HL-60/S4 treated with phorbol 12-myristate 13-acetate at 8.2 ng/mL for 4 days and 3 days (cell line): ENCODE results near the gene PTCRA.
"Not testable (repeated sequence)": the region's sequence is repeated elsewhere in the genome, so short reads cannot be mapped to it uniquely, and the experiment has no call there.

Experiments
- in situ Hi-C: fragments of 300-500 bp; cut with MboI; formaldehyde crosslinking; loops from 2 replicates; pipeline ENCODE4 v1.15.0; 2022; ENCODE audit warnings: low sequenced_read_pairs

Gene PTCRA

DNA sequence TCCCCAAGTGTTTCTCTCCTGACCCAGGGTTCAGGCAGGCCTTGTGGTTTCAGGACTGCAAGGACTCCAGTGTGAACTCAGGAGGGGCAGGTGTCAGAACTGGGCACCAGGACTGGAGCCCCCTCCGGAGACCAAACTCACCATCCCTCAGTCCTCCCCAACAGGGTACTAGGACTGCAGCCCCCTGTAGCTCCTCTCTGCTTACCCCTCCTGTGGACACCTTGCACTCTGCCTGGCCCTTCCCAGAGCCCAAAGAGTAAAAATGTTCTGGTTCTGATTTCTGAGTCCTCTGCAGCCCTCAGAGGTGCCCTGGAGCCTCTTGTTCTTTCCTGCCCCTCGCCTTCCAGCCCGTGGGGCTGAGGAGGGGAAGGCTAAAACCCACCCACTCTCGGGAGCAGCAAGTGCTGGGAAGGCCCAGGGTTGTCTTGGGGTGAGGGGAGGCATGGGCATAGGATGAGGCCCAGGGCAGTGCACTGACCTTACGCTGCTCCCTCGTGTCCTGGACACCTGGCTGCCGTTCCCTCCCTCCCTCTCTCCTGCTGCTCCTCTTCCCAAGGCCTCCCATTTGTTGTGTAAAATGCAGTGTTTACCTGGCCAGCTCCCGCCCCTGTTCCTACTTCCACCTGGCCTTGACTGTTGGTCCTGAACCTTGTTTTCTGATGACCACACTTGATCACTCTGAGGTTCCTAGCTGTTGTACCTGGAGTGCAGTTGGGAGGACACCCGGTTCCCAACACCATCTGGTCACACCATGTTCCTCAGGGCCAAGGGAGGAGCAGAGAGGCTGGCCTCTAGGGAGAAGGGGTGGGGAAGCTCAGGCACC, 23.3 kb downstream of the PTCRA start:
- in situ Hi-C loops: no loop called here

DNA sequence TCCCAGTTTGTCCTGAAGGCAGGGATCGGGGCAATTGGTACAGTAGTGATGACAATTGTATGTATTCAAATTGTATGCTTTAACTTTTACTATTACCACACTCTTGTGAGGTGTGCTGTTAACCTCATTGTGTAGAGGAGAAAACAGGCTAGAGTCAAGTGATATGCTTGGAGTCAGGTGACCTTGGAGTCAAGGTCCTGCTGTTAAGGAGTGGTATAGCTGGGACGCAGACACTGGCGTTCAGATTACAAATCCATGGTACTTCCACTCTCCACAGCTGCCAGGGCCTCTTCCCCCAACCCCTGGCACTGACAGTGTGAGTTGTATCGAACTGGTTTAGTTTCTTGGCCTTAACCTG, 23.9 kb downstream of the PTCRA start:
- in situ Hi-C loops: no loop called here

DNA sequence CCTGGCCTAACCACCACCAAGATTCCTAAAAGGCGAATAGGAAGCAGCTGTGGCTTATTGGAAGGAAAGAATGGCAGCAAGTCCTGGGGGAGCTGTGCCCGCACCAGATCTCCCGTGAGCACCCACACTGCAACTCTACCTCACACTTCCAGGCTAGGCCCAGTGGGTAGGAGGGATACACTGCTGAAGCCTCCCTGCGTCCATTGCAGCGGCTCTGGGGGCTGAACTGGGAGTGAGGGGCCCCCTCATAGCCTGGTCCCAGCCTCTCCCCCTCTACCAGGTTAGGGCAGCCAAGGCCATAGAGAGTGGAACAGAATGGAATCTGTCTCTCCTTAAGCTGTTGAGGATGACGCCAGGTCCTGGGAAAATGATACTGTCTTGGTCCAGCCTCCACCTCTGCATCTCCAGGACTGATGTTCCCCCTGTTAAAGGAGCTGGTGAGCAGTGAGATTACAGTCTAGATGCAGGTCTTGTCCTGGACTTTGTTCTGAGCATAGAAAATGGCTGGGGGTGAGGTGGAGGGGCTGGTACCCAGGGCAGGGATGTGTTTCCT, 24.7 kb downstream of the PTCRA start:
- in situ Hi-C loops: no loop called here

DNA sequence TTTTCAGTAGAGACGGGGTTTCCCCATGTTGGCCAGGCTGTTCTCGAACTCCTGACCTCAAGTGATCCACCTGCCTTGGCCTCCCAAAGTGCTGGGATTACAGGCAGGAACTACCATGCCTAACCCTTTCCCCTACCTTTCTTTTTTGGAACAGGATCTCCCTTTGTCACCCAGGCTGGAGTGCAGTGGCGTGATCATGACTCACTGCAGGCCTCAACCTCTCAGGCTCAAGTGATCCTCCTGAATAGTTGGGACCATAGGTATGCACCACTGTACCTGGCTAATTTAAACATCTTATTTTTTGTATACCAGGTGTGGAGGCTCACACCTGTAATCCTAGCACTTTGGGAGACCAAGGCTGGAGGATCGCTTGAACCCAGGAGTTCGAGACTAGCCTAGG, 25.5 kb downstream of the PTCRA start:
- in situ Hi-C loops: not testable (repeated sequence)

DNA sequence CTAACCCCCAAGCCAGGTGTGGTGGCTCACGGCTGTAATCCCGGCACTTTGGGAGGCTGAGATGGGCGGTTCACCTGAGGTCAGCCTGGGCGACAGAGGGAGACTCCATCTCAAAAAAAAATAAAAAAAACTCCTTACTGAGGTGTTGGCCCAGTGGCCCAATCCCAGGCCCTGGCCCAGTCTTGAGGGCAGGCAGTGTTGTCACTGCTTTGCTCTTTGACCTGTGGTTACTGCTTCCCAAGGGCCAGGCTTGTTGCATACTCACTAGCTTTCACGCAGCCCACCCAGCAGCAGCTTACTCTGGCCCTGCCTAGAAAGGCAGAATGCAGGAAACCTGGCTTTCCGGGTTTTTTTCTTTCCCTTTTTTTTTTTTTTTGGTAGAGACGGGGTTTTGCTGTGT, 26.6 kb downstream of the PTCRA start:
- in situ Hi-C loops: no loop called here

DNA sequence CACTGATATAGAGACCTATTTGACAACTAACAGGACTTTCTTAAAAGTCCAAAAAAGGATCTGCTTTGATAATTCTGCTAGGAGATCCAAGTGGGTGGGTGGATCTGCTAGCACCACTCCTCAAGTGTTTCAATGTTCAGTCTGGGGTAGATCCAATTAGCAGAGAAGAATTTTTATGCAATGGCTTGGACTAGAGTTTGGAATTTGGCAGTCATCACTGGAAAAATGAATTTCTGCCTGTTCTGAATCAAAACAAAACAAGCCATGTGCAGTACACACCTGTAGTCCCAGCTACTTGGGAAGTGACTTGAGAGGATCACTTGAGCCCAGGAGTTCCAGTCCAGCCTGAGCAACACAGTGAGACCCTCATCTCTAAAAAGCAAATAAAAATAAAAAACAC, 32.1 kb downstream of the PTCRA start:
- in situ Hi-C loops: no loop called here

DNA sequence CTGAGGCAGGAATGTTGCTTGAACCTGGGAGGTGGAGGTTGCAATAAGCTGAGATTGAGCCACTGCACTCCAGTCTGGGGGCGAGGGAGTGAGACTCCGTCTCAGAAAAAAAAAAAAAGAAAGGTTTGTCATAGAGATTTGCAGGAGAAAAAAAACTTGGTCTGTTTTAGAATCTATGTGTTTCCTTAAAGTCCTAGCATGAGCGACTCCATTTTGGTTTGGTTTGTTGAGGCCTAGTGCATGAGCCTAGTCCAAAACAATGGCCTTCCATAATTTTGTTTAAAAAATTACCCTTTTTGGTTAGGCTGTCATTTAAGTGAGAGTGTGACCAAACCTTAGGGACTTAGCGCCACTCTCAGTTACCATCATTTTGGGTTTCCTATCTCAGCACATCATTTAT, 36.5 kb downstream of the PTCRA start:
- in situ Hi-C loops: no loop called here

DNA sequence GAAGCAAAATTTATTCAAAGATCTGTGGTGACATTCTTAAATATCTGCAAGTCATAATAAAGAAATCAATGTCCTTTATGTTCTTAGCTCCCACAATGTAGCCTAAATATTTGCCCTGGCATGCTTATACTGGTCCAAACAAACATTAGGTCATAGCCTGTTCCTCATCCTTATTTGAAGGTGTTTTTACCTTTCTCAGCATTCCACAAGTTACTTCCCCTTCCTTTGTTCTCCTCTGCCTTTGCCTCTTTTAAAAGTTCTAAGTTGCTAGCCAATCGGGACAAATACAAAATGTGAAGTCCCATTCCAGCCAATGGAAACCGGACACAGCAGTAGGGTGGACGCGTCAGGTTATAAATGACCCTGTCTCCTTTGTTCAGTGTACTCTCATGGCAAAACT, 38.6 kb downstream of the PTCRA start:
- in situ Hi-C loops: not testable (repeated sequence)

DNA sequence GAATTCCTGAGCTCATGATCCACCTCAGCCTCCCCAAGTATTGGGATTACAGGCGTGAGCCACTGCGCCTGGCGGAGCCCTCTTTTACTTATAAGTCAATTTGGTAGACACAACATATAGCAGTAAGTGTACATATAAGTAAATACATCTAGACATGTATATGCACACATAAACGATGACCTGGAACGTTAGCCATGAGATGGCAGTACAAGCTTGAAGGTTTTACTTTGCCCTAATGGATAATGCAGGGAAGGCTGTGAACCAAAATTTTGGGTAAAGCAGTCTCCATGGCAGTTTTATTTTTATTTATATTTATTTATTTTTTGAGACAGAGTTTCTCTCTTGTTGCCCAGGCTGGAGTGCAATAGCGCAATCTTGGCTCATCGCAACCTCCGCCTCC, 42.3 kb downstream of the PTCRA start:
- in situ Hi-C loops: no loop called here

DNA sequence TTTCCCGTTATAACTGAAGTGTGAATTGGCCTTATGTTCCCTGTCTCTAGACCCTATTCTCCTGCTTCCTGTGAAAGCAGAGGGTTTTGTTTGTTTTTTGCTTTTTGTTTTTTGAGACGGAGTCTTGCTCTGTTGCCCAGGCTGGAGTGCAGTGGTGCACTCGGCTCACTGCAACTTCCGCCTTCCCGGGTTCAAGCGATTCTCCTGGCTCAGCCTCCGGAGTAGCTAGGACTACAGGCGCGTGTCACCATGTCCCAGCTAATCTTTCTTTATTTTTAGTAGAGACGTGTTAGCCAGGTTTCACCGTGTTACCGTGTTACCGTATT, 44.0 kb downstream of the PTCRA start:
- in situ Hi-C loops: no loop called here

DNA sequence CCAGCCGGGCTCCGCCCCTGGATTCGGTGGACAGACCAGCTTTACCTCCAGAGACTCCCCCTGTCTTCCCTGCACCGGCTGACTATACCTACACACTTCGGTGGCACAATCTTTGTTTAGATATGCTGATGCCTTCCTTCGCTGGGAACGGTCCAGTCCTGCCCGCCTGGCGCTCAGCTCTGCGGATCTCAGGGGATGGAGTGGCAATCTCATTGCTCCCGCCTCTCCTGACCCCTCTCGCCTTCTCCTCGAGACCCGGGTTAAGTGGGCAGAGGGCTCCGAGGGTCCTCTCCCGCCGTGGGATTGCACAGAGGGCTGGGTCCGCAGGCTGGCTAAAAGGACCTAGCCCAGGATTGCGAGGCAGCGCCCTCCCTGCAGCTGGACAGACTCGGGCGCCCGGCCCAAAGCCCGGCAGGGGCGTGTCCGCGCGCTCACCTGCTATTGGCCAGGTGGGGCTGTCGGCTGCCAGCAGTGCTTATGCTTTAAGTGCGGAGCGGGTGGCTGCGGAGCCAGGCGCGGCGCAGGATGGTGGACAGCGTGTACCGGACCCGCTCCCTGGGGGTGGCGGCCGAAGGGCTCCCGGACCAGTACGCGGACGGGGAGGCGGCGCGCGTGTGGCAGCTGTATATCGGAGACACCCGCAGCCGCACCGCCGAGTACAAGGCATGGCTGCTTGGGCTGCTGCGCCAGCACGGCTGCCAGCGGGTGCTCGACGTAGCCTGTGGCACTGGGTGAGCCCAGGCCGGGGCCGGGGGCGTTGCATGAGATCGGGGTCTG, 44.6 kb downstream of the PTCRA start, which contains the start of gene GNMT:
GNMT (plus strand) TSS at position 512 of the 777 bp plus-strand sequence; CDS start at position 526, 14 bp downstream.
- in situ Hi-C loops: no loop called here

DNA sequence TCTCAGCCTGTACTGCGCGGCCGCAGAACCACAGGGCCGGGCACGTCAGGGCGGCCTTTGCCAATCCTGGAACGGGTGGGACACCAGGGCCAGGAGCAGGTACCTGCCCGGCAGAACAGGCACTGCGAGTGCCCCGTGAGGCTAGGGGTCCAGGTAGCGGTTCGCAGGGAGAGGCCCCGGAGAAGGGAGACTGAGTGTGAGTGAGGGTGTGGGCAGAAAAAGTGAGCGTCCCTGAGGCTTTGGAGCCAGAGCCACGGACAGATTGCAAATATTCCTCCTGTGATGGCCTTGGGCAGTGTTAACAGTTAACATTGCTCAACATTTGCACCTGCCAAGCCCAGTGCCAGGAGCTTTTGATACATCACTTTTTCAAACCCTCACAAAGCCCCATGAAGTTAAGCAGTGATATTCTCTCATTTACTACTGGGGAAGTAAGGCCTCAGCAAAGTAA, 45.2 kb downstream of the PTCRA start:
- in situ Hi-C loops: no loop called here

DNA sequence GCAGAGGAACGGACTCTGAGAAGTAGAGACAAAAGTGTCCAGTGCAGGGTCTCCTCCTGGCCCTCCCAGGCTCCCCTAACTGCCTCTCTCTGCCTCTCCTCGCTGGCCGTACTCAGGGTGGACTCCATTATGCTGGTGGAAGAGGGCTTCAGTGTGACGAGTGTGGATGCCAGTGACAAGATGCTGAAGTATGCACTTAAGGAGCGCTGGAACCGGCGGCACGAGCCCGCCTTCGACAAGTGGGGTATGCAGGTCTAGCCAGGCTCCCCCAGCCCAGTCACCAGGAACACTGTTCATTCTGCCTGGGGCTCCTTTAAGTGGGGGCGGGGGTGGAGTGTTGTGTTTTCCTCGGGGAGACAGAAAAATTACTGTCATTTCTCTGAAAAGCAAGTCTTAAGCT, 46.2 kb downstream of the PTCRA start:
- in situ Hi-C loops: no loop called here

DNA sequence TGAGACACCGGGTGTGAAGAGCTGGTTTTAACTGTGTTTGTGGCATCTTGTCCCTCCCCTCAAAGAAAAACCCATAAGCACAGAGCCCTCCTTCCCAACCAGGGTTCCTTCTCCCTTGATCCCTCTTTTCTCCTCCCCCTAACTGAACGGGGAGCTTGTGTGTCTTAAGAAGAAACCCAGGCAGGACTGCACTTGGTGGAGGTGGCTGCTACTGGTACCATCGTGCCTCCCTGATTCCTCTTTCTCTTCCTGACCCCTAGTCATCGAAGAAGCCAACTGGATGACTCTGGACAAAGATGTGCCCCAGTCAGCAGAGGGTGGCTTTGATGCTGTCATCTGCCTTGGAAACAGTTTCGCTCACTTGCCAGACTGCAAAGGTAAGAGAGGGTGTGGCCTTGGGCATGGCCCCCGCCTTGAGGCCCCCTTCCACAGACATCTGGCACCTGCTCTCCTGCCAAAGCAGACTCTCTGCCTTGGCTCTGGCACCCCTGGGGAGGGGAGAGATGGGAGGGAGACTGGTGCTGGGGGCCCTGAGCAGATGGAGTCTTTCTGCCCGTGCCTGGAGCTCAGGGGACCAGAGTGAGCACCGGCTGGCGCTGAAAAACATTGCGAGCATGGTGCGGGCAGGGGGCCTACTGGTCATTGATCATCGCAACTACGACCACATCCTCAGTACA, 46.8 kb downstream of the PTCRA start:
- in situ Hi-C loops: no loop called here

DNA sequence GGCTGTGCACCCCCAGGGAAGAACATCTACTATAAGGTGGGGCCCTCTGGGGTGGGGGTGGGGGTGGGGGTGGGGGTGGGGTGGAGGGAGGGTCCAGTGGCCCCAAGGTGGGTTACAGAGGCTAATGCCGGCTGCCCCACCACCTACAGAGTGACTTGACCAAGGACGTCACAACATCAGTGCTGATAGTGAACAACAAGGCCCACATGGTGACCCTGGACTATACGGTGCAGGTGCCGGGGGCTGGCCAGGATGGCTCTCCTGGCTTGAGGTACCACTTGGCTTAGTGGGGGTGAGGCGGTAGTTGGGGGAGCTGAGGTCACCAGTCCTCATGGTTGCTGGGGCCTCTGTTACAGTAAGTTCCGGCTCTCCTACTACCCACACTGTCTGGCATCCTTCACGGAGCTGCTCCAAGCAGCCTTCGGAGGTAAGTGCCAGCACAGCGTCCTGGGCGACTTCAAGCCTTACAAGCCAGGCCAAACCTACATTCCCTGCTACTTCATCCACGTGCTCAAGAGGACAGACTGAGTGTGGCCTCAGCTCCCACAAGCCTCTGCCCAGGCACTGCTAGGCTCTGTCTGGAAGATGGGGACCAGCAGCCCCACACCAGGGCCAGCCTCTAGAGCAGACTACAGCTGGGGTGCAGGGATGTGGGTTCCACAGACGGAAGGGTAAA, 47.5 kb downstream of the PTCRA start:
- in situ Hi-C loops: no loop called here

DNA sequence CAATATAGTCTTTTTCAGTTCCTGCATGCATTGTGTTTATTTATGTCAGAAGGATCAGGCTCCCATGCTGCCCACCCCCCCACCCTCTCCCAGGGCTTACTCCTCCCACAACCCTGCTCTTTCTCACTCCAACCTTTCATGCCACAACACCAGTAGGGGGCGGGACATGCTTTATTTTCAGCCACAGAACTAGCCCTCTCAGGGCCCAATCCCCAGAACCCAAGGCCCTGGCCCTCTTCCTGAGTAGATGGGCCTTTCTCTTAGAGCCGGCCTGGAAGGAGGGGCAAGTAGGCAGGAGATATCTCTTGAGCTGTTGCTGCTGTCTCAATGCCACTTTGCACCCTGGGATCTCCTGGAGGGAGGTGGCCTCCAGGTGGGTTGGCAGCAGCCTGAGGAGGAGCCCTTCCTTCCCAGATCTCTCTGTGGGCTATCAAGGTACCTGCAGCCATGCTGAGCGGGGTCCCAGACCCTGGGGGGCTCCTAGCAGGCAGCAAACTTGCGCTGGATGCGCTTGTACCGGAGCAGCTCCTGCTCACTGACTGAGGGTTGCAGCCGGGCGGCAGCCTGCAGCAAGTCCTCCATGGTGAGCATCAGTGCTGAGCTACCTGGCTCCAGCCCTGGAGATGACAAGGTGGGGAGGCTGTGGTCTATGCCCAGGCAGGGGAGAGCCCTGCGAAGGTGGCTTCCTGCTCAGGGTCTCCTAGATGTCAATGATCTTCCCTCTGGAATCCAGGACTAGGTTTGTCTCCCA, 48.2 kb downstream of the PTCRA start:
- in situ Hi-C loops: no loop called here

DNA sequence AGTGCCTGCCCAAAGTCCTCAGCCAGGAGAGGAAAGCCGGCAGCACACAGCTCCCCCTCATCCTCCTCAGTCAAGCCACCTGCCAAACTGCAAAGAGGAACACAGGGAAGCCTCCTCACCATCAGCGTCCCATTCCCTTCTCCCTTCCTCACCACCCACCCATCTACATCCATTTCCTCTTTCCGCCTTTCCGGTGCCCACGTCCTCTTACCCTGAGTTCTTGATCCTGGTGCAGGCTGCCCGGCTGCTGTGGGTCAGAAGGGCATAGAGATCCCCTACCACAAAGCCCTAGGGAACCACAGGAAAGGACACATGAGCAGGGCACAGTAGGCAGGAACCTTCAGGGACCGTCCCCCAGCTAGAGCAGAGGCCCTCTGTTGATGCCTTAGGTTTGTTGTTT, 50.7 kb downstream of the PTCRA start:
- in situ Hi-C loops: no loop called here

DNA sequence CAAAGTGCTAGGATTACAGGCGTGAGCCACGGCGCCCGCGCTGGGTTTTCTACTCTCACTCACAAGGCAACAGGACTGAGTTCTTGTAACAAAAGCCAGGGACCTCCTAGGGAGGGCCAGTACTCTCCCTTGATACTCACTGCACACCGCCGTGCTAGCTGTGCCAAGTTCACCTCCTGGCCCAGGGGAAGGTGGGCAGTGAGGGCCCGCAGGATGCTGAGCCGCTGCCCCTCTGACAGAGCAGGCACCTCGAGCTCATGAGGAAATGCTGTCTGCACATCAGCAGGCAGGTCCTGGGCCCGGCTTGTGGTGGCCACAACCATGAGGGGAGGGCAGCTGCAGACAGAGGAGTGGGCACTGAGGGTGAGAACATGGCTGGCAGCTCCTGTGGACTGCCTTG, 51.4 kb downstream of the PTCRA start:
- in situ Hi-C loops: no loop called here

DNA sequence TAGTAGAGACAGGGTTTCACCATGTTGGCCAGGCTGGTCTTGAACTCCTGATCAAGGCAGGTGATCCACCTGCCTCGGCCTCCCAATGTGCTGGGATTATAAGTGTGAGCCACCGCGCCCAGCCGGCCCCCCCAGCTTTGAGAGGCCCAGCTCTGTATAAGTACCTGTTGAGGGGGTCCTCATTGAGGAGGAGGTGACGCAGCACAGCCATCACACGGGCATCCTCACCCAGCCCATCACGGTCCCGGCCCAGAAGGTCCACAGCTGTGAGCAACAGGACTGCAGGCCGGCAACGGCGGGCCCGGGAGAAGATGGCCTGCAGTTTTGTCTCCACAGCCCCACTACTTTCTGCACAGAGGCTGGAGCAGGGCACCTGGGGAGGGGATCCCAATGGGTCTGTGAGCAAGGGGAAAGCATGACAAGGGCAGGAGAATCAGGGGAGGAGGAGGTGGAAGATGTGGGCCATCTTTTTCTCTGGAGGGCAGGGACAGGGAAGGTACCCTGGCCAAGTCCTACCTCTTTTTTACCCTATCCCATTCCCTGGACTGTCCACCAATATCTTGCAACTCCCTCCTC, 52.4 kb downstream of the PTCRA start:
- in situ Hi-C loops: no loop called here

DNA sequence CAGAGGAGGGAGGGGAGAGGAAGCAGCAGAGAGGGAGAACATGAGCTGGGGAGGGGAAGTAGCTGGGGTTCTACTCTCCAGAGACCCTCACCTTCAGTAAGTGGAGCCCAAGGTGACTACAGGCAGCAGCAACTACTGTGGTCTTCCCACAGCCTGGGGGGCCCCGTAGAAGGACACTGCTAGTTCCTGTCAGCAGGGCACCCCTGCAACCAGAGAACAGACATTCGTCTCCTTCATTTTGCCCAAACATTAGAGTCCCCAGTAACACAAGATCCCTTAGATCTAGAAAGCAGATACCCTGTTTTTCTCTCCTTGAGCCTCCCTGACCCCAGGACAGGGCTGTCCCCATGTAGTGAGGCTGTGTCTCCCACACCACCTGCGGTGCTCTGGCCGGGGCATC, 52.9 kb downstream of the PTCRA start:
- in situ Hi-C loops: no loop called here
